B cell (primary cell): ENCODE data around the gene BORCS8.

Experiments used
- CTCF ChIP-seq: fragments of 200-600 bp; IDR thresholded peaks from one replicate; pipeline ENCODE4 v1.8.0; 2022; ENCODE audit warnings: antibody characterized with exemption, mild to moderate bottlenecking
- EZH2 ChIP-seq: IDR thresholded peaks from 2 replicates; pipeline ENCODE4 v1.6.1; 2012; ENCODE audit warnings: borderline replicate concordance, low read depth, mild to moderate bottlenecking, moderate library complexity, low read length; ENCODE audit not compliant: insufficient read depth, poor library complexity, severe bottlenecking

- TF ChIP-seq CTCF, result no peak
- no peak for TF ChIP-seq EZH2
These were observed 58.0 kb downstream of the BORCS8 start for GRCh38 chr19:19133985-19134384.
